WI38 (cell line): ENCODE results near the gene COL4A2.
A peak's percentile ranks its signal among the peaks of the same experiment; 100 is the strongest.

Experiments used
- H3K4me3 ChIP-seq: 2 replicates; pipeline ENCODE4 v1.5.1; 2011; ENCODE audit warnings: low read depth, mild to moderate bottlenecking, control low read depth, low read length
- CTCF ChIP-seq: IDR thresholded peaks from 2 replicates; pipeline ENCODE4 v1.5.1; 2012; ENCODE audit warnings: low read depth, mild to moderate bottlenecking, control low read depth, low read length

Gene COL4A2

GRCh38 chr13:110307767-110308655, 927 bp downstream of the COL4A2 start:
- peak overlapping the region; percentile 91 for H3K4me3 ChIP-seq
- no peak for TF ChIP-seq CTCF

GRCh38 chr13:110308656-110309359, 1.7 kb downstream of the COL4A2 start:
- no peak for TF ChIP-seq CTCF
- H3K4me3 ChIP-seq = peak overlapping the region; percentile 91

GRCh38 chr13:110309661-110310524, 2.8 kb downstream of the COL4A2 start:
- TF ChIP-seq CTCF = no peak
- H3K4me3 ChIP-seq = peak overlapping the region; percentile 91

- H3K4me3 ChIP-seq = no peak overlapping the region
- TF ChIP-seq CTCF = no peak
Measured at GRCh38 chr13:110310541-110311442, 3.7 kb downstream of the COL4A2 start.

GRCh38 chr13:110311443-110312338, 4.6 kb downstream of the COL4A2 start:
- H3K4me3 ChIP-seq = 0 out of 2 replicates have a peak overlapping the region, but pooled peaks have one; percentile 6
- no peak for TF ChIP-seq CTCF
